Fibroblast of the aortic adventitia (primary cell): ENCODE measurements around the gene EPHA5. TPM values are rescaled to one million over a fixed set of nuclear protein-coding genes. Genes with fewer than 3 reads are reported as not detected.

Experiments used
- DNase-seq: peaks from one replicate; pipeline ENCODE4 v3.0.0-alpha.2; 2010; ENCODE audit warnings: low read depth
- H3K4me3 ChIP-seq: 2 replicates; pipeline ENCODE4 v1.5.1; 2011; ENCODE audit warnings: low read depth, mild to moderate bottlenecking, control low read depth, low read length, moderate library complexity
- CTCF ChIP-seq: IDR thresholded peaks from 2 replicates; pipeline ENCODE4 v1.5.1; 2011; ENCODE audit warnings: mild to moderate bottlenecking, low read length, control low read depth, inconsistent platforms; ENCODE audit not compliant: insufficient read depth
- total RNA-seq: library from RNA; depleted of rRNA; stranded (reverse); fragments of >200 nt; gene quantifications from 2 replicates; pipeline ENCODE4 v1.2.3, GENCODE V29; 2012; ENCODE audit warnings: low replicate concordance

Gene EPHA5
- 30.2 and 50.2 TPM in 2 replicates for total RNA-seq

- DNase-seq = peak; percentile 94
- peak; percentile 39 for TF ChIP-seq CTCF
- H3K4me3 ChIP-seq = peak within 1 kb of the TSS; percentile 80
Measured at GRCh38 chr4:65670331-65671031, at the start of gene EPHA5. EPHA5 (minus strand) TSS chr4:65670489; CDS start chr4:65669742, 747 bp downstream.

- no peak for DNase-seq
- TF ChIP-seq CTCF = no peak
- H3K4me3 ChIP-seq = no peak overlapping the region
Measured at GRCh38 chr4:65719635-65720034, 49.3 kb upstream of the EPHA5 start.

GRCh38 chr4:65698631-65699030 is 28.3 kb upstream of the EPHA5 start:
- H3K4me3 ChIP-seq = no peak overlapping the region

GRCh38 chr4:65696436-65696835 is 26.1 kb upstream of the EPHA5 start:
- TF ChIP-seq CTCF = no peak
- no peak overlapping the region for H3K4me3 ChIP-seq
- DNase-seq = no peak

More at GRCh38 chr4:65698631-65699030, 28.3 kb upstream of the EPHA5 start:
- DNase-seq = no peak
- TF ChIP-seq CTCF = no peak

- no peak for DNase-seq
- H3K4me3 ChIP-seq = peak overlapping the region; percentile 80
- no peak for TF ChIP-seq CTCF
Measured at GRCh38 chr4:65671372-65671771, 1.1 kb upstream of the EPHA5 start.

- DNase-seq = no peak
- H3K4me3 ChIP-seq = peak overlapping the region; percentile 80
- no peak for TF ChIP-seq CTCF
Measured at GRCh38 chr4:65670020-65670330, 314 bp downstream of the EPHA5 start.
